HepG2 (cell line): ENCODE data around the gene ATP8B1. TPM values are rescaled to one million over a fixed set of nuclear protein-coding genes. Genes with fewer than 3 reads are reported as not detected.

Source experiments
- ATAC-seq: fragments of 200-7000 bp; cut with Tn5 transposase; 3 replicates; pipeline ENCODE4 v1.9.1; 2020; ENCODE audit warnings: mild to moderate bottlenecking, moderate library complexity
- BruUV-seq: library from RNA; stranded (reverse); fragments of 400-500 nt; replicated peaks from 2 replicates; lab custom pipeline; 2021; lab: Mats Ljungman, UMichigan
- CTCF ChIA-PET: fragments of 300-600 bp; formaldehyde crosslinking; extraction: SDS; loops from one replicate; lab custom pipeline; 2021; ENCODE audit warnings: low total read pairs, inconsistent platforms, low intra/inter-chr PET ratio; lab: Yijun Ruan, JAX
- POLR2A ChIA-PET: fragments of 350-600 bp; sonication (Branson Sonifier 250); formaldehyde crosslinking; loops from one replicate; lab custom pipeline; 2020; ENCODE audit warnings: antibody characterized with exemption, inconsistent platforms; lab: Yijun Ruan, JAX
- DNase-seq: peaks from one replicate; pipeline ENCODE4 v3.0.0-alpha.2; 2015; ENCODE audit warnings: low spot score
- FAIRE-seq: peaks from 3 replicates; lab custom pipeline; 2011; peaks lifted over from hg19 to GRCh38; lab: Jason Lieb, UNC
- H2AFZ ChIP-seq: one replicate; pipeline ENCODE4 v1.6.1; 2011; ENCODE audit warnings: low read length, inconsistent platforms
- H3K27ac ChIP-seq: fragments of 300-600 bp; 3 replicates; pipeline ENCODE4 v1.8.0; 2011; ENCODE audit warnings: mixed run types, mild to moderate bottlenecking, mixed read lengths, low read length, inconsistent platforms; ENCODE audit not compliant: insufficient read depth; ENCODE audit errors: extremely low read length
- H3K27me3 ChIP-seq, 2 experiments: fragments of 200-600 bp in 1 of 2; 2 replicates in 1 of 2; 3 replicates in 1 of 2; pipeline versions ENCODE4 v1.6.0 to v1.8.0; 2011; ENCODE audit warnings: low read length in 2 of 2, mild to moderate bottlenecking in 2 of 2, moderate library complexity in 2 of 2, inconsistent platforms in 1 of 2; ENCODE audit not compliant: insufficient read depth in 2 of 2, control insufficient read depth in 1 of 2
- H3K36me3 ChIP-seq, 2 experiments: fragments of 200-600 bp in 1 of 2; replicated peaks in 1 of 2; 2 replicates in 1 of 2; 3 replicates in 1 of 2; pipeline versions ENCODE4 v1.5.1 to v1.8.0; 2011; ENCODE audit warnings: low read length in 2 of 2, inconsistent platforms in 1 of 2; ENCODE audit not compliant: insufficient read depth in 2 of 2, control insufficient read depth in 1 of 2
- H3K4me1 ChIP-seq: 2 replicates; pipeline ENCODE4 v1.5.1; 2012; ENCODE audit warnings: low read length, inconsistent platforms; ENCODE audit not compliant: insufficient read depth
- H3K4me2 ChIP-seq: 2 replicates; pipeline ENCODE4 v1.6.0; 2011; ENCODE audit warnings: low read depth, low read length, inconsistent platforms
- H3K4me3 ChIP-seq, 3 experiments: fragments of 200-600 bp in 1 of 3; sonication (generic), shearing (Covaris generic) in 1 of 3; replicated peaks in 1 of 3; 2 replicates each; pipeline ENCODE4 v1.5.1; 2011 to 2016; ENCODE audit warnings: low read length in 3 of 3, inconsistent platforms in 2 of 3, low read depth in 2 of 3, mild to moderate bottlenecking in 2 of 3, control low read depth in 1 of 3, mixed read lengths in 1 of 3; ENCODE audit not compliant: insufficient read depth in 1 of 3
- H3K79me2 ChIP-seq: one replicate; pipeline ENCODE4 v1.6.1; 2011; ENCODE audit warnings: low read length, inconsistent platforms; ENCODE audit not compliant: insufficient read depth
- H3K9ac ChIP-seq: 2 replicates; pipeline ENCODE4 v1.6.0; 2011; ENCODE audit warnings: mild to moderate bottlenecking, low read depth, low read length, inconsistent platforms; ENCODE audit not compliant: insufficient read depth
- H3K9me3 ChIP-seq: 2 replicates; pipeline ENCODE4 v1.5.1; 2012; ENCODE audit warnings: mild to moderate bottlenecking, low read length
- H4K20me1 ChIP-seq: 2 replicates; pipeline ENCODE4 v1.6.0; 2011; ENCODE audit warnings: inconsistent platforms, mild to moderate bottlenecking, low read length, moderate library complexity; ENCODE audit not compliant: insufficient read depth
- ARHGAP35 ChIP-seq: sonication (generic); formaldehyde crosslinking; IDR thresholded peaks from 2 replicates; pipeline ENCODE4 v1.9.0; 2022; ENCODE audit warnings: mild to moderate bottlenecking, inconsistent platforms, moderate library complexity, missing genetic modification reagents, borderline replicate concordance
- ZNF331 ChIP-seq: sonication (generic); formaldehyde crosslinking; IDR thresholded peaks from 2 replicates; pipeline ENCODE4 v1.4.0; 2020; ENCODE audit warnings: missing genetic modification reagents
- ZNF34 ChIP-seq: sonication (generic); formaldehyde crosslinking; IDR thresholded peaks from 2 replicates; pipeline ENCODE4 v1.4.0; 2020; ENCODE audit warnings: mild to moderate bottlenecking, missing genetic modification reagents, borderline replicate concordance
- ZNF432 ChIP-seq: sonication (generic); formaldehyde crosslinking; IDR thresholded peaks from 2 replicates; pipeline ENCODE4 v1.5.0; 2020; ENCODE audit warnings: missing genetic modification reagents, mild to moderate bottlenecking, borderline replicate concordance
- ZNF441 ChIP-seq: sonication (generic); formaldehyde crosslinking; IDR thresholded peaks from 2 replicates; pipeline ENCODE4 v1.7.0; 2021; ENCODE audit warnings: missing genetic modification reagents, borderline replicate concordance
- ZNF569 ChIP-seq: sonication (generic); formaldehyde crosslinking; IDR thresholded peaks from 2 replicates; pipeline ENCODE4 v1.5.0; 2020; ENCODE audit warnings: mild to moderate bottlenecking, missing genetic modification reagents, moderate library complexity, borderline replicate concordance
- WGBS: methylation state at CpG from one replicate; pipeline ENCODE4 v1.1.6; 2017; ENCODE audit warnings: low lambda C conversion rate; 5-methylcytosine and 5-hydroxymethylcytosine counted together
- in situ Hi-C: cut with HindIII; loops from 2 replicates; pipeline ENCODE4 v1.10.0; 2017; ENCODE audit warnings: low pct_unique_long_range_greater_than_20kb; ENCODE audit not compliant: extremely low pct_ligation_motif_present
- intact Hi-C: fragments of 100-400 bp; cut with micrococcal nuclease; formaldehyde crosslinking; loops from one replicate; pipeline ENCODE4 v1.10.0; 2022; ENCODE audit not compliant: unreplicated experiment
- polyA plus RNA-seq, 8 experiments: library from polyadenylated mRNA; depleted of rRNA in 3 of 8; stranded (reverse) in 7 of 8; unstranded in 1 of 8; fragments of >200 nt; fragmentation: Illumina TruSeq in 4 of 8; extraction: Trizol in 4 of 8; gene quantifications; 2 replicates each; pipeline versions ENCODE4 v1.2.1 to v1.2.3, GENCODE V29; 2011 to 2016; ENCODE audit warnings: low read depth in 4 of 8, missing spikeins in 1 of 8, mixed read lengths in 1 of 8; ENCODE audit not compliant: insufficient read depth in 1 of 8
- total RNA-seq, 5 experiments: library from RNA; depleted of rRNA; stranded (reverse); fragments of >200 nt; fragmentation: Illumina TruSeq; extraction: Trizol; gene quantifications; 2 replicates each; pipeline ENCODE4 v1.2.3, GENCODE V29; 2016; ENCODE audit warnings: low read depth in 1 of 5
- TF ChIP-seq, protein P1 (sequence below): IDR thresholded peaks from 2 replicates; pipeline ENCODE4 v1.6.1; 2016; ENCODE audit warnings: missing compliant biosample characterization, missing genetic modification reagents, borderline replicate concordance
- TF ChIP-seq, protein P2 (sequence below): sonication (generic); formaldehyde crosslinking; IDR thresholded peaks from 2 replicates; pipeline ENCODE4 v1.5.0; 2020; ENCODE audit warnings: mild to moderate bottlenecking, low read depth, missing genetic modification reagents, borderline replicate concordance
- TF ChIP-seq, protein P3 (sequence below): sonication (generic); formaldehyde crosslinking; IDR thresholded peaks from 2 replicates; pipeline ENCODE4 v1.4.0; 2020; ENCODE audit warnings: mild to moderate bottlenecking, missing genetic modification reagents

ATP8B1 gene
- total and polyA plus RNA-seq, 2 of the 13 experiments (the other 11 are each of a cell fraction or from before 2014, with no cell fraction given) = 2.8 to 4.0 TPM

GRCh38 chr18:57844319-57844718 is 41.2 kb upstream of the ATP8B1 start:
- WGBS = 39% methylated on average over 7 of the region's 7 CpGs
- no peak for FAIRE-seq
- CTCF ChIA-PET = no interaction called here
- in situ Hi-C loops = no loop called here
- TF ChIP-seq ZNF34 (CRISPR knock-in tag) (no peak), ZNF432 (no peak), ARHGAP35 (no peak), ZNF569 (no peak), ZNF331 (no peak), ZNF441 (CRISPR knock-in tag) (no peak)
- TF ChIP-seq, protein P1, sequence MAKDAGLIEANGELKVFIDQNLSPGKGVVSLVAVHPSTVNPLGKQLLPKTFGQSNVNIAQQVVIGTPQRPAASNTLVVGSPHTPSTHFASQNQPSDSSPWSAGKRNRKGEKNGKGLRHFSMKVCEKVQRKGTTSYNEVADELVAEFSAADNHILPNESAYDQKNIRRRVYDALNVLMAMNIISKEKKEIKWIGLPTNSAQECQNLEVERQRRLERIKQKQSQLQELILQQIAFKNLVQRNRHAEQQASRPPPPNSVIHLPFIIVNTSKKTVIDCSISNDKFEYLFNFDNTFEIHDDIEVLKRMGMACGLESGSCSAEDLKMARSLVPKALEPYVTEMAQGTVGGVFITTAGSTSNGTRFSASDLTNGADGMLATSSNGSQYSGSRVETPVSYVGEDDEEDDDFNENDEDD = no peak
- TF ChIP-seq, protein P2, sequence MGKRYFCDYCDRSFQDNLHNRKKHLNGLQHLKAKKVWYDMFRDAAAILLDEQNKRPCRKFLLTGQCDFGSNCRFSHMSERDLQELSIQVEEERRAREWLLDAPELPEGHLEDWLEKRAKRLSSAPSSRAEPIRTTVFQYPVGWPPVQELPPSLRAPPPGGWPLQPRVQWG (CRISPR knock-in tag) = no peak
- TF ChIP-seq, protein P3, sequence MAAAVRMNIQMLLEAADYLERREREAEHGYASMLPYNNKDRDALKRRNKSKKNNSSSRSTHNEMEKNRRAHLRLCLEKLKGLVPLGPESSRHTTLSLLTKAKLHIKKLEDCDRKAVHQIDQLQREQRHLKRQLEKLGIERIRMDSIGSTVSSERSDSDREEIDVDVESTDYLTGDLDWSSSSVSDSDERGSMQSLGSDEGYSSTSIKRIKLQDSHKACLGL (CRISPR knock-in tag) = no peak
- TF ChIP-seq, all 625 proteins: peak for 0
- H3K36me3 ChIP-seq = no peaks in the 10 kb centered on the region
- no peak overlapping the region for H3K4me2 ChIP-seq
- no peak overlapping the region for H2AFZ ChIP-seq
- DNase-seq = no peak
- intact Hi-C loops = no loop called here
- no peaks in the 10 kb centered on the region; a peak in 1 of 5 replicates for H3K27me3 ChIP-seq
- no peaks in the 10 kb centered on the region for H3K4me1 ChIP-seq
- POLR2A ChIA-PET = no interaction called here
- no peaks in the 10 kb centered on the region for H3K79me2 ChIP-seq
- H3K4me3 ChIP-seq = no peak overlapping the region
- BruUV-seq = no TSS peak
- H3K27ac ChIP-seq = no peak overlapping the region
- no peaks in the 10 kb centered on the region for H3K9me3 ChIP-seq
- H4K20me1 ChIP-seq = no peaks in the 10 kb centered on the region
- no peak overlapping the region for H3K9ac ChIP-seq
- no peak for ATAC-seq
